Neural progenitor cell (in vitro differentiated cells): ENCODE measurements around the gene LARGE1.

Experiments
- CTCF ChIP-seq: fragments of 200-600 bp; sonication (generic); IDR thresholded peaks from 2 replicates; pipeline ENCODE4 v1.5.1; 2017; ENCODE audit warnings: antibody characterized with exemption, mild to moderate bottlenecking
- EZH2 ChIP-seq: fragments of 200-600 bp; sonication (generic); IDR thresholded peaks from 2 replicates; pipeline ENCODE4 v1.6.1; 2017; ENCODE audit warnings: antibody characterized with exemption, mild to moderate bottlenecking, moderate library complexity

DNA sequence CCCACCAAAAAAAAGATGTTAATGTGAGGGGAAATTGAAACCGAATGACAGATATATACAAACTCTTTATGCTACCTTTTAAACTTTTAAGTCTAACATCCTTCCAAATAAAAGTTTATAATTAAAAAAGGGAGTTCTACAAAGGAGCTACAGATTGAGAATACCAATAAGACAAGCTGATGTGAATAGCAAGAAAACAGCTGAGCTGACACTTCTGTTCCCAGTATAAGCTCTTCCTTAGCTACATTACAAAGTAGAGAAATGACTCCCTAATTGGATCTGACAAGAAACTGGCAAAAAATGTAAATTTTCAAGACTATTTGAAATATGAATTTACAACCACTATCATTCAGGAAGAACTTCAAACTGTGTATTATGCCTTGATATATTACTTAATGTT, 567.5 kb downstream of the LARGE1 start:
- TF ChIP-seq CTCF (no peak), EZH2 (no peak)
